Ishikawa (cell line): ENCODE measurements around the gene IL12RB1.

Experiments used
- EGR1 ChIP-seq: IDR thresholded peaks from 2 replicates; pipeline ENCODE4 v1.6.1; 2012
- EP300 ChIP-seq: IDR thresholded peaks from 2 replicates; pipeline ENCODE4 v1.6.1; 2012; ENCODE audit warnings: borderline replicate concordance
- NFIC ChIP-seq: IDR thresholded peaks from 2 replicates; pipeline ENCODE4 v1.6.1; 2012
- RAD21 ChIP-seq: IDR thresholded peaks from 2 replicates; pipeline ENCODE4 v1.6.1; 2012; ENCODE audit warnings: low read depth
- TAF1 ChIP-seq: IDR thresholded peaks from 2 replicates; pipeline ENCODE4 v1.6.1; 2012; ENCODE audit warnings: low read depth, mild to moderate bottlenecking
- YY1 ChIP-seq: IDR thresholded peaks from 2 replicates; pipeline ENCODE4 v1.6.1; 2012; ENCODE audit warnings: low read depth
- TF ChIP-seq, protein P1 (sequence below): IDR thresholded peaks from 2 replicates; pipeline ENCODE4 v1.6.1; 2012; ENCODE audit warnings: low read depth, mild to moderate bottlenecking
- TF ChIP-seq, protein P2 (sequence below): IDR thresholded peaks from 2 replicates; pipeline ENCODE4 v1.6.1; 2012

DNA sequence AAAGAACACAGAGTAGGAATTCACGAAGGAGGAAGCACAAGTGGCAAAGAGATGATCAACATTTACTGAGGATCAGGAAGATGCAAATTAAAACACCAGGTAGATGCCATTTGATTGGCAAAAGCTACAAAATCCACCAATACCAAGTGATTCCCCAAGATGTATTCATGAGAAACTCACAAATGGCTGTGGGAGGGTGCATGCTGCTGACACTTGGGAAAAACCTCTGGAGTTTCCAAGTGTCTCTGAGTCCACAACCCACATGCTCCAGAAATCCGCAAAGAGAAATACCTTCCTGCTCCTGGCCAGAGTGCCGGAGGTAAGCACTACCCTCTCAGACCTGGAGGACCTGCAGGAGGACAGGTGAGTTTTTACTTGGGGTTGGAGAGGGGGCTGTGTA is 43.1 kb downstream of the IL12RB1 start:
- TF ChIP-seq, protein P1, sequence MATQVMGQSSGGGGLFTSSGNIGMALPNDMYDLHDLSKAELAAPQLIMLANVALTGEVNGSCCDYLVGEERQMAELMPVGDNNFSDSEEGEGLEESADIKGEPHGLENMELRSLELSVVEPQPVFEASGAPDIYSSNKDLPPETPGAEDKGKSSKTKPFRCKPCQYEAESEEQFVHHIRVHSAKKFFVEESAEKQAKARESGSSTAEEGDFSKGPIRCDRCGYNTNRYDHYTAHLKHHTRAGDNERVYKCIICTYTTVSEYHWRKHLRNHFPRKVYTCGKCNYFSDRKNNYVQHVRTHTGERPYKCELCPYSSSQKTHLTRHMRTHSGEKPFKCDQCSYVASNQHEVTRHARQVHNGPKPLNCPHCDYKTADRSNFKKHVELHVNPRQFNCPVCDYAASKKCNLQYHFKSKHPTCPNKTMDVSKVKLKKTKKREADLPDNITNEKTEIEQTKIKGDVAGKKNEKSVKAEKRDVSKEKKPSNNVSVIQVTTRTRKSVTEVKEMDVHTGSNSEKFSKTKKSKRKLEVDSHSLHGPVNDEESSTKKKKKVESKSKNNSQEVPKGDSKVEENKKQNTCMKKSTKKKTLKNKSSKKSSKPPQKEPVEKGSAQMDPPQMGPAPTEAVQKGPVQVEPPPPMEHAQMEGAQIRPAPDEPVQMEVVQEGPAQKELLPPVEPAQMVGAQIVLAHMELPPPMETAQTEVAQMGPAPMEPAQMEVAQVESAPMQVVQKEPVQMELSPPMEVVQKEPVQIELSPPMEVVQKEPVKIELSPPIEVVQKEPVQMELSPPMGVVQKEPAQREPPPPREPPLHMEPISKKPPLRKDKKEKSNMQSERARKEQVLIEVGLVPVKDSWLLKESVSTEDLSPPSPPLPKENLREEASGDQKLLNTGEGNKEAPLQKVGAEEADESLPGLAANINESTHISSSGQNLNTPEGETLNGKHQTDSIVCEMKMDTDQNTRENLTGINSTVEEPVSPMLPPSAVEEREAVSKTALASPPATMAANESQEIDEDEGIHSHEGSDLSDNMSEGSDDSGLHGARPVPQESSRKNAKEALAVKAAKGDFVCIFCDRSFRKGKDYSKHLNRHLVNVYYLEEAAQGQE = no peak
- no peak for TF ChIP-seq RAD21
- TF ChIP-seq EP300 = no peak
- TF ChIP-seq EGR1 = no peak
- TF ChIP-seq, protein P2, sequence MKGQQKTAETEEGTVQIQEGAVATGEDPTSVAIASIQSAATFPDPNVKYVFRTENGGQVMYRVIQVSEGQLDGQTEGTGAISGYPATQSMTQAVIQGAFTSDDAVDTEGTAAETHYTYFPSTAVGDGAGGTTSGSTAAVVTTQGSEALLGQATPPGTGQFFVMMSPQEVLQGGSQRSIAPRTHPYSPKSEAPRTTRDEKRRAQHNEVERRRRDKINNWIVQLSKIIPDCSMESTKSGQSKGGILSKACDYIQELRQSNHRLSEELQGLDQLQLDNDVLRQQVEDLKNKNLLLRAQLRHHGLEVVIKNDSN = no peak
- no peak for TF ChIP-seq YY1
- TF ChIP-seq TAF1 = no peak
- TF ChIP-seq NFIC = no peak
